NCI-H2171 treated with DMSO at 0.1 percent for 48 hours (cell line): Measurements from ENCODE around the gene DIPK2A.

Source experiments
- DNase-seq: peaks from one replicate; lab custom pipeline; 2025; lab: John Stamatoyannopoulos, UW

DIPK2A gene

GRCh38 chr3:143974271-143975238, 2.9 kb downstream of the DIPK2A start:
- DNase-seq: no peak

- DNase-seq: peak; percentile 3
These were observed 4.0 kb downstream of the DIPK2A start for GRCh38 chr3:143975554-143976152.

- no peak for DNase-seq
These were observed 6.0 kb downstream of the DIPK2A start for GRCh38 chr3:143977341-143978262.

- DNase-seq: no peak
These were observed 6.6 kb downstream of the DIPK2A start for GRCh38 chr3:143978263-143978631.

- no peak for DNase-seq
These were observed 7.4 kb downstream of the DIPK2A start for GRCh38 chr3:143979041-143979440.

GRCh38 chr3:143979813-143980212, 8.2 kb downstream of the DIPK2A start:
- DNase-seq: no peak

- DNase-seq: no peak
These were observed 16.7 kb downstream of the DIPK2A start for GRCh38 chr3:143988306-143988705.

GRCh38 chr3:143989461-143989860, 17.8 kb downstream of the DIPK2A start:
- DNase-seq: no peak

- DNase-seq: no peak
These were observed 20.1 kb downstream of the DIPK2A start for GRCh38 chr3:143991713-143992112.

GRCh38 chr3:143998266-143998665, 26.6 kb downstream of the DIPK2A start:
- DNase-seq: no peak

GRCh38 chr3:144003051-144003450, 31.4 kb downstream of the DIPK2A start:
- DNase-seq: no peak

GRCh38 chr3:144010371-144010770, 38.7 kb downstream of the DIPK2A start:
- DNase-seq: no peak

- DNase-seq: no peak
These were observed 39.7 kb downstream of the DIPK2A start for GRCh38 chr3:144011251-144011799.

GRCh38 chr3:144015133-144015532, 43.5 kb downstream of the DIPK2A start:
- no peak for DNase-seq

GRCh38 chr3:144018776-144019175, 47.2 kb downstream of the DIPK2A start:
- no peak for DNase-seq
